Uterus (tissue), 2 donors: ENCODE data around the gene RBM22.
"Not testable (repeated sequence)": the region's sequence is repeated elsewhere in the genome, so short reads cannot be mapped to it uniquely, and the experiment has no call there.

Source experiments
- CTCF ChIP-seq, 4 experiments: fragments of 200-600 bp in 2 of 4; fragments of 450-650 bp in 2 of 4; sonication (generic) in 2 of 4; IDR thresholded peaks; one replicate each; pipeline ENCODE4 v1.5.1; 2016 to 2019; ENCODE audit warnings: antibody characterized with exemption in 4 of 4, mild to moderate bottlenecking in 2 of 4, moderate library complexity in 1 of 4
- POLR2A ChIP-seq, 2 donors: fragments of 450-650 bp; IDR thresholded peaks; one replicate each; pipeline ENCODE4 v1.6.1; 2016; ENCODE audit warnings: antibody characterized with exemption in 2 of 2, mild to moderate bottlenecking in 1 of 2, moderate library complexity in 1 of 2

GRCh38 chr5:150743142-150743488 is 42.3 kb upstream of the RBM22 start:
- not testable (repeated sequence) for TF ChIP-seq CTCF, POLR2A (IDR thresholded peaks at IDR 0.05)
